Measurements from ENCODE around the gene PDK2. TPM values are rescaled to one million over a fixed set of nuclear protein-coding genes. Genes with fewer than 3 reads are reported as not detected.

The PDK2 gene
- total and polyA plus RNA-seq, 2 of the 4 experiments (the other 2 are of a cell fraction): 26.7 to 104 TPM

DNA sequence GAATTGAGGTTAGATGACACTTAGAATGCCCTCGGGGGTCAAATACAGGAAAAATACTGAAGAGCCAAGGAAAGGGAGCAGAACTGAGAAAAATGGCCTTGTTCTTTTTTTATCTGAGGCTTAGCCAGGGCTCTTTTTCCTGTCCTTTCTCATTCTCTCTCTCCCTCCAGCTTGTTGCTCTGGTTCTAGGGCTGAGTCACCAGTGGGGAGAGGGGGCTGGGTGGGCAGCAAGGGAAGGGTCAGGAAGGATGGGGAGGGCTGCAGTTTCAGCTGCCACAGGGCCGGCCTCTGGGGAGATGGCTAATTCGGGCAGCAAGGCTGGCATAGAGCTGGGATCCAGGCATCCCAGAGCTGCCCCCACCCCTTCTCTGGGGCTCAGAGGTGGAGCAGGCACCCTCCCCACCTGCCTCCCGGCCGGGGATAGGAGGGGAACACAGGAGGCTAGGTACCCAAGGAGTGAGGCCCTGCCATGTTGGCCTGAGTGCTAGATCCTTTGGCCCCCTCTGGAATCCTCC lies 35.3 kb upstream of the PDK2 start:
- intact Hi-C loops (cut with micrococcal nuclease): loop anchor here (10.0 kb wide), 1 partner anchor 865 kb away; no protein-coding TSS in a partner anchor
- Histone ChIP-seq H4K8ac (ENCODE audit: low read depth in 2 of 2, low read length in 2 of 2) (peak overlapping the region in 1 of 2 experiments; percentile 77; a peak in 2 of 4 replicates), H2BK15ac (ENCODE audit: low read depth, low read length) (peak overlapping the region; percentile 59; the same call in 2 of the 3 replicates), H2AK5ac (ENCODE audit: low read depth, low read length) (peak overlapping the region; percentile 84), H3K4ac (ENCODE audit: low read depth, low read length) (peak overlapping the region; percentile 77), H3K4me1 (ENCODE audit: control insufficient read depth, insufficient read depth, low read length) (peaks cover 68% of the 10 kb centered on the region), H2BK5ac (ENCODE audit: low read depth, low read length, poor library complexity, severe bottlenecking) (peak overlapping the region; percentile 79), H2AFZ (replicated peaks; ENCODE audit: low read length, poor library complexity) (peak overlapping the region; percentile 46), H3K36me3 (ENCODE audit: control insufficient read depth, insufficient read depth, low read length) (no peaks in the 10 kb centered on the region), H3K4me2 (ENCODE audit: low read depth, low read length) (peak overlapping the region; percentile 79), H4K20me1 (ENCODE audit: insufficient read depth, low read length) (peaks cover 11% of the 10 kb centered on the region; the same call in 1 of the 2 replicates), H3K4me3 (ENCODE audit: insufficient read depth, low read depth, low read length) (no peak overlapping the region), H3K9me1 (ENCODE audit: insufficient read depth, low read length) (peaks cover 56% of the 10 kb centered on the region), H3K14ac (replicated peaks; ENCODE audit: low read depth, low read length) (peak overlapping the region; percentile 71), H3K27ac (ENCODE audit: insufficient read depth, low read length) (peak overlapping the region; percentile 78), H2AK9ac (replicated peaks; ENCODE audit: low read depth, low read length, poor library complexity) (peak overlapping the region; percentile 93), H3K56ac (ENCODE audit: extremely low read depth, insufficient read depth, low read length) (peak overlapping the region; percentile 46; the same call in 1 of the 2 replicates), H3K23ac (ENCODE audit: low read depth, low read length) (peak overlapping the region; percentile 91; the same call in 1 of the 2 replicates), H3K18ac (ENCODE audit: low read depth, low read length) (peak overlapping the region; percentile 72; the same call in 1 of the 2 replicates), H2BK20ac (ENCODE audit: low read depth, low read length) (peak overlapping the region; percentile 41), H2BK120ac (ENCODE audit: low read depth, low read length) (peak overlapping the region; percentile 89), H3K9ac (ENCODE audit: low read depth, low read length) (peak overlapping the region; percentile 24; the same call in 1 of the 2 replicates), H3K79me1 (ENCODE audit: low read depth in 1 of 2, low read length in 2 of 2) (peaks cover 20 to 83% of the 10 kb centered on the region in 2 experiments; a peak in 3 of 4 replicates), H4K5ac (ENCODE audit: low read depth, low read length) (peak overlapping the region; percentile 25), H3K9me3 (ENCODE audit: control insufficient read depth, insufficient read depth, low read length) (no peaks in the 10 kb centered on the region), H4K91ac (ENCODE audit: insufficient read depth, low read depth, low read length) (peak overlapping the region; percentile 64), H3K27me3 (ENCODE audit: control insufficient read depth, insufficient read depth, low read length) (no peaks in the 10 kb centered on the region)
- dilution Hi-C loops (cut with HindIII; ENCODE audit: low sequenced_read_pairs, unreplicated experiment): no loop called here
- 0% methylated on average over 1 of the region's 5 CpGs; no CpG with 5 or more reads in 1 of the 2 experiments for WGBS, 2 experiments (ENCODE audit: extremely low coverage in 2 of 2, insufficient read length in 1 of 2)
- ATAC-seq (ENCODE audit: low read depth) (no peak), DNase-seq (peak; percentile 61)
- BruUV-seq (replicated peaks): no TSS peak
- in situ Hi-C loops (cut with MboI; ENCODE audit: low sequenced_read_pairs): no loop called here
- ChIA-PET CTCF (interaction anchor here (0.7 to 1.3 kb wide), 2 partner anchors 28 to 34 kb away, joined by 3 to 4 read pairs; no protein-coding TSS in a partner anchor), POLR2A (ENCODE audit: unreplicated experiment) (no interaction called here)
- TF ChIP-seq MAZ (IDR thresholded peaks at IDR 0.05; ENCODE audit: borderline replicate concordance, low read depth, low read length) (peak; percentile 70), MAFK (IDR thresholded peaks at IDR 0.05; ENCODE audit: low read depth, low read length) (no peak), MXI1 (IDR thresholded peaks at IDR 0.05; ENCODE audit: borderline replicate concordance, low read depth, low read length) (no peak), RAD21 (IDR thresholded peaks at IDR 0.05; ENCODE audit: low read length) (no peak), BHLHE40 (IDR thresholded peaks at IDR 0.05; ENCODE audit: low read depth, low read length) (no peak), NFE2L2 (IDR thresholded peaks at IDR 0.05; ENCODE audit: low read depth, low read length) (no peak), CHD1 (IDR thresholded peaks at IDR 0.05; ENCODE audit: low read depth, low read length) (no peak), CEBPB (IDR thresholded peaks at IDR 0.05; ENCODE audit: low read depth, low read length) (no peak), RFX5 (IDR thresholded peaks at IDR 0.05; ENCODE audit: low read depth, low read length) (no peak), RCOR1 (IDR thresholded peaks at IDR 0.05; ENCODE audit: insufficient replicate concordance, low read length) (no peak), FOS (IDR thresholded peaks at IDR 0.05; ENCODE audit: low read depth, low read length) (peak; percentile 78), POLR2A (IDR thresholded peaks at IDR 0.05; ENCODE audit: low read depth, low read length) (no peak)
- TF ChIP-seq, protein P1, sequence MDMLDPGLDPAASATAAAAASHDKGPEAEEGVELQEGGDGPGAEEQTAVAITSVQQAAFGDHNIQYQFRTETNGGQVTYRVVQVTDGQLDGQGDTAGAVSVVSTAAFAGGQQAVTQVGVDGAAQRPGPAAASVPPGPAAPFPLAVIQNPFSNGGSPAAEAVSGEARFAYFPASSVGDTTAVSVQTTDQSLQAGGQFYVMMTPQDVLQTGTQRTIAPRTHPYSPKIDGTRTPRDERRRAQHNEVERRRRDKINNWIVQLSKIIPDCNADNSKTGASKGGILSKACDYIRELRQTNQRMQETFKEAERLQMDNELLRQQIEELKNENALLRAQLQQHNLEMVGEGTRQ (IDR thresholded peaks at IDR 0.05; ENCODE audit: low read depth, low read length): no peak
- TF ChIP-seq, protein P2, sequence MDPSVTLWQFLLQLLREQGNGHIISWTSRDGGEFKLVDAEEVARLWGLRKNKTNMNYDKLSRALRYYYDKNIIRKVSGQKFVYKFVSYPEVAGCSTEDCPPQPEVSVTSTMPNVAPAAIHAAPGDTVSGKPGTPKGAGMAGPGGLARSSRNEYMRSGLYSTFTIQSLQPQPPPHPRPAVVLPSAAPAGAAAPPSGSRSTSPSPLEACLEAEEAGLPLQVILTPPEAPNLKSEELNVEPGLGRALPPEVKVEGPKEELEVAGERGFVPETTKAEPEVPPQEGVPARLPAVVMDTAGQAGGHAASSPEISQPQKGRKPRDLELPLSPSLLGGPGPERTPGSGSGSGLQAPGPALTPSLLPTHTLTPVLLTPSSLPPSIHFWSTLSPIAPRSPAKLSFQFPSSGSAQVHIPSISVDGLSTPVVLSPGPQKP (IDR thresholded peaks at IDR 0.05; ENCODE audit: borderline replicate concordance, low read depth, low read length): no peak
- TF ChIP-seq, protein P3, sequence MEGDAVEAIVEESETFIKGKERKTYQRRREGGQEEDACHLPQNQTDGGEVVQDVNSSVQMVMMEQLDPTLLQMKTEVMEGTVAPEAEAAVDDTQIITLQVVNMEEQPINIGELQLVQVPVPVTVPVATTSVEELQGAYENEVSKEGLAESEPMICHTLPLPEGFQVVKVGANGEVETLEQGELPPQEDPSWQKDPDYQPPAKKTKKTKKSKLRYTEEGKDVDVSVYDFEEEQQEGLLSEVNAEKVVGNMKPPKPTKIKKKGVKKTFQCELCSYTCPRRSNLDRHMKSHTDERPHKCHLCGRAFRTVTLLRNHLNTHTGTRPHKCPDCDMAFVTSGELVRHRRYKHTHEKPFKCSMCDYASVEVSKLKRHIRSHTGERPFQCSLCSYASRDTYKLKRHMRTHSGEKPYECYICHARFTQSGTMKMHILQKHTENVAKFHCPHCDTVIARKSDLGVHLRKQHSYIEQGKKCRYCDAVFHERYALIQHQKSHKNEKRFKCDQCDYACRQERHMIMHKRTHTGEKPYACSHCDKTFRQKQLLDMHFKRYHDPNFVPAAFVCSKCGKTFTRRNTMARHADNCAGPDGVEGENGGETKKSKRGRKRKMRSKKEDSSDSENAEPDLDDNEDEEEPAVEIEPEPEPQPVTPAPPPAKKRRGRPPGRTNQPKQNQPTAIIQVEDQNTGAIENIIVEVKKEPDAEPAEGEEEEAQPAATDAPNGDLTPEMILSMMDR (conservative IDR thresholded peaks at IDR 0.05; ENCODE audit: low read depth, low read length): no peak
